Activated CD8-positive, alpha-beta memory T cell treated with anti-CD3 and anti-CD28 coated beads, Interleukin-2, amount 50 U/mL, for 1 hour (primary cell): ENCODE data around the gene LRP2BP.
A peak's percentile ranks its signal among the peaks of the same experiment; 100 is the strongest.
"Not testable (repeated sequence)": the region's sequence is repeated elsewhere in the genome, so short reads cannot be mapped to it uniquely, and the experiment has no call there.

Experiments used
- DNase-seq: peaks from one replicate; pipeline ENCODE4 v3.0.0-alpha.2; 2020; ENCODE audit errors: extremely low read depth

The LRP2BP gene

DNA sequence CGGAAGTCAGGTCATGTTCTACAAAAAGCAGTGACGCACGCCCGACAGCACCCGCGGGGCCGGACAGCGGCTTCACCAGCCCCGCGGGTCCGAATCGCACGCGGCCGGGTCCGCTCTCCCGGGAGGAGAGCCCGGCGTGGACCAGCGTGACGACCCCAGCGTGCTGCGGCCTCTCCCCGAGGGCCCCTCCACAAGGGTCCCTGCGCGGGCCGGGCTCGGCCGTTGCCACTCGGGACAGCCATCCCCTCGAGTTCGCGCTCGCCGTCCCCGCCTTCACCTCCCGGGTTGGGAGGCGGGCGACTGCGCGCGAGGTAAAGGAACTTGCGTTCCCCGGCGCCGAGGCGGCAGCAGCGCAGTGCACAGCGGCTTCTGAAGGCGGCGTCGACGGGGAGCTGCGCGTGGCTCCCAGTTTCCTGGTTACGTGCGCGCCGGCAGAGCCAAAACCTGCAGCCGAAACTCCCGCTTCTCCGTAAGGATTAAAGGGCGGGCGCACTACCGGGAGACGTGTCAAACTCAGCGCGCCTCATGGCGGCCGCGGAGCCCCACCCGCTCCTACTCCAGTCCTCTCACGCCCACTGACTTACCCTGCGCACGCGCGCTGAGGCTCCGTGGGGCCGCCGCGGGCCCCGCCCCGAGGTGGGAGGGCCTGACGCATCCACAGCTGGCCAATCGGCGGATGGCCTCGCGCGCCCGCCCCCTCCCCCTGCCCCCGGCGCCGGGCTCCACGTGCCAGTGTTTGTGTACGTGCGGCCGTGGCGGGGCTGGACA is 416 bp upstream of the LRP2BP start:
- DNase-seq = peak; percentile 65

DNA sequence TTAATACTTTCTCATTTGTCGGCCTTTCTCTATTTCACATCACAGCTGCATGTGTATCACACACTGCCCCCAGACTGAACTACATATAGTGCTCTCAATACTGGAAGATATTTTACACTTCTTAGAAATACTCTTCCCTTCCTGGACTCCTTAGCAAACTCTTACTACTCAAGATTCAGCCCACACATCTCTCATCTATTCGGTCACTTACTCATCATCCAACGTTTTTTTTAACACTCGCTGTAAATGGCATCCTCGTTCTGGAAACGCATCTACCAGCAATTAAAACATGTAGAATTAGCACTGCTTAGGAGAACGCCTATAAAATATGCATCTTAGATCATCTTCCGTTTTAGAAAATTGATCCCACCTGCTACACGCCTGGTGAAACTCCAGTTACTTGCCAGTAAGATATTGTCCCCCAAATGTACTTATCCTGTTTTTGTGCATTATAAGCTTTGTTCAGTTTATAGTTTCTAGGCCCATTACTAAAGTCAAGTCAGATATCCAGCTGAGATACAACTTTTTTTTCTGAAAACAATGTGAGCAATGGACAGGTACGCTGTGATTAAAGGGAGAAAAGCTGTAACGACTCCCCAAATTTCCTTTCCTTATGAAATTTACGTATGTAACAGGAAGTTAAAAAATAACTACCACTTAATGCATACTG is 1.0 kb downstream of the LRP2BP start:
- DNase-seq = no peak

DNA sequence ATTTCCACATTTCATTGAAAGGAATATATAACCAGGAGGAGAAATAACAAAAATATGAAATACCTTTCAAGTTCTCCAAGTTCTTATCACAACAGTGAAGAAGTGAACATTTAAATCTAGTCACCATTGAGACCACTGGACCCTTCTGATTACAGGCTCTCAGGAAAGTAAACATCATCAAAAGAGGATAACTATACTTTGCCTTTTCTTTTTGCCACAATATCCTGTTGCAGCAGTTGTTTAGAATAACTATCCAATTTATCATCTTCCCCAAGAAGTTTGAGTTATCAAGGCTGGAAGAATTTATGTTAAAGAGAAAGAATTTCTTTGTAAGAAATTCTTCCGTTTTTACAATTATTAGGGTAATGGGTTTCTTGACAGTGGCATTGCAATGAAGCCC is 3.6 kb downstream of the LRP2BP start:
- no peak for DNase-seq

DNA sequence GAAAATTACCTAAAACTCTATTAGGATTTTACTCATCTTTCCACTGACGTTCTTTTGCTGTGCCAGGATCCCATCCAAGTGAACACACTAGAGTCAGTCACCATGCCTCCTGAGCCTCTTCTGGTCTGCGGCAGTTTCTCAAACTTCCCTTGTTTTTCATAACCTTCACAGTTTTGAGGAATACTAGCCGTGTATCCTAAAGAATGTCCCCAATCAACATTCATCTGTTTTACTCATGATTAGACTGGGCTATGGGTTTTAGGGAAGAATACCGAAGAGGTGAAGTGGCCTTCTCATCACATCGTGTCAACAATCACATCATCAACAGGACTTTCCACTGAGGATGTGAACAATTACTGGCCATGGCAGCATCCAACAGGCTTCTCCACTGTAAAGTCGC is 4.8 kb downstream of the LRP2BP start:
- DNase-seq = no peak

DNA sequence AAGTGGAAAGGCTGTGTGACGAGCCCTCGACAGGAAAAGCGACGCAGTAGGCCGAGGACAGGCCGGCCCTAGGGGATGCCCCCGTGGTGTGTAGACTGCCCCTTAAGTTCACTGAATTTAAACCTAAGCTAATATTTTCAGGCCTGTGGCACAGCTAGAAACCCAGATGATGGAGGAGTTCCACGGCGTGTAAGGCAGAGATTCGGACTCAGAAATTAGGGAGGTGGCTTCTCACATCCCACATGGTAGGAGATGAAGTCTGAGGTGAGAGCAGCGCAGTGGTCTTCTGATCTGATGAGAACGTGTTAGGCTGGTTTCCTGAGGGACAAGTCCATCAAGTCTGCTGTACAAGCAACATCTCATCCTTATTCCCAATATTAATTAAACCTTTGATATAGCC is 7.8 kb downstream of the LRP2BP start:
- DNase-seq = no peak

DNA sequence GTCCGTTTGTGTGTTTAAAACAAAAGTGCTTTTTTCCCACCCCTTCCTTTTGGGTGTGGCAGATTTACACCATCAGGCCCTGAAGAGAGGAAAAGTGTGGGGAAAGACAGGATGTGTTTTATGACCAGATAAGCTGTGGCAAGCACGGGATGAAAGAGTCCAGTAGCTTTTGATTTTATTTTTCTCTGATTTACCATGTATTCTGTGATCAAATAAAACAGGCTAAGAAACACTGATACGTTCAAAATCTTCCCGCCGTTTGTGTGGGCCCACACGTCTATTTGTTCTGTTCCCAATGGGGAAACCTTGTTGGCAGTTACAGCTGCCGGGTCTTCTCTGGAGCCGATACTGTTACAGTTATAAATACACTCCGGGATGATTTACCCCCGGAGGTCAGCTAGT is 10.8 kb downstream of the LRP2BP start:
- DNase-seq = no peak

DNA sequence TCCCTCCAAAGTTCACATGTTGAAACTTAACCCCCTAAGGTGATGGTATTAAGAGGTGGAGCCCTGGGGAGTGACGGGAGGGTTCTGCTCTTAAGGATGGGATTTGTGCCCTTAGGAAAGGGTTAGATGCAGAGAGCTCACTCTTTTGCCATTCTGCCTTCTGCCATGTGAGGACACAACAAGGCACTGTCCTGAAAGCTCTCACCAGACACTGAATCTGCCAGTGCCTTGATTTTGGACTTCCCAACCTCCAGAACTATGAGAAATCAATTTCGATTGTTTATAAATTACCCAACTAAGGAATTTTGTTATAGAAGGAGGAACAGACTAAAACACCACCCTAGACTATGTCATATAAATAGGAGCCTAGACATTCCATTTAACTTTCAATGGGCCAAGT is 11.7 kb downstream of the LRP2BP start:
- no peak for DNase-seq

DNA sequence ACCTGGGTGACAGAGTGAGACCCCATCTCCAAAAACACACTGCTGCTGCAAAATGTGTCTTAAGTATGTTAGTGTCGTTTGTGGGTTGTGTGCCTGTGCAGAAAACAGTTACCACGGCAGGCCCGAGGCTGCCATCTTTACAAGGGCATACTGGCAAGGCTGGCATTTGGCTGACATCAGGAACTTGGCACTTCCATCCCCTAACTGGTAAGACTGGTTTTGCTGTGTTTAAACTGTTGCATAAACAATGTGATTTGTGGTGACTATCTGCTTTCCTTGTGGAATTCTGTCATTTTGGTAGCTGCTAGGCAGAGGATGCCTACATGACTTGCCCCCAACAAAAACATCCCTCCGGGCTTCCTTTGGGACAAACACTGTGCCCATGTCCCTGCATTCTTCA is 12.3 kb downstream of the LRP2BP start:
- DNase-seq = no peak

DNA sequence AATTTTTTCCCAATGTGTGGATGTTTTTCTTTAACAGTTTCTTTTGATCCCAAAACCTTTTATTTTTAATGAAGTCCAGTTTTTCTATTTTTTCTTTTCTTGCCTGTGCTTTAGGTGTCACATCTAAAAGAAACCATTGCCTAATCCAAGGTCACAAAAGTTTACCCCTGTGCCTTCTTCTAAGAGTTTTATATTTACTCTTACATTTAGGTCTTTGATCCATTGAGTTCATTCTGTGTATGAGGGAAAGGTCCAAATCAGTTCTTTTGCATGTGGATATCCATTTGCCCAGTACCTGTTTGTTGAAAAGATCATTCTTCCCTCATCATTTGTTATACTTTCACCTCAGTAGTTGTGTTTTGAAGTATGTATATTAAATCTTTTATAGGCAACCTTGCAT is 13.0 kb downstream of the LRP2BP start:
- no peak for DNase-seq

DNA sequence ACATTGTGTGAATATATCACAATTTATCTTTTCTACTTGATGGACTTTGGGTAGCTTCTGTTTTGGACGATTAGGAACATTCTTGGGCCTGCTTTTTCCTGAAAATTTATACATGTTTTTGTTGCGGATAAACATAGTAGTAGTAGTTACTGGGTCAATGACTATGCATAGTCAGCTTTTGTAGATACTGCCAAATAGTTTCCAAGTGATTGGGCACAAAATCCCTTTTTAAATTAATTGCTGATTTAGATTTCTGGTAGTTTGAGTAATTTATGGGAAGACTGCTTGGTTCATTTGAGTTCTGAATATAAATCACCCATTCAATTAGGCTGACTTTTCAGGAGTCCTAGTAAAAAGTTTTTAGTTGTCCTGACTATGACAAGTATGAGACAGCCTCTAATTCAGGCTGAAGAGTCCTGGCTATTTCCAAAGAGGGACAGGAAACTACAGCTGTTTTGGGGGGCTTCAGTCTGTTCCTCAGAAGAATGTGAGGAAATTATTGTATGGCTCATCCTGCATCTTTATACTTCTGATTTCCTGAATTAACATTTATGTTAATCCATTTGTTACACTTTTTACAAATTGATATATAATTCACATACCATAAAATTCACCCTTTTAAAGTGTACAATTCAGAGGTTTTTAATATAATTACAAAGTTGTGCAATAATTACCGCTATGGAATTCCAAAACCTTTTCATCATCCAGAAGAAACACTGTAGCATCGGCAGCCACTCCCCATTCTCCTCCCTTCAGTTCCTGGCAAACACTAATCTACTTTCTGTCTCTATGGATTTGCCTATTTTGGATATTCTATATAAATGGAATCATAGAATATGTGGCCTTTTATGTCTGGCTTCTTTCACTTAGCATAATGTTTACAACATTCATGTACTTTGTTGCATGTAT is 14.2 kb downstream of the LRP2BP start:
- DNase-seq = no peak

DNA sequence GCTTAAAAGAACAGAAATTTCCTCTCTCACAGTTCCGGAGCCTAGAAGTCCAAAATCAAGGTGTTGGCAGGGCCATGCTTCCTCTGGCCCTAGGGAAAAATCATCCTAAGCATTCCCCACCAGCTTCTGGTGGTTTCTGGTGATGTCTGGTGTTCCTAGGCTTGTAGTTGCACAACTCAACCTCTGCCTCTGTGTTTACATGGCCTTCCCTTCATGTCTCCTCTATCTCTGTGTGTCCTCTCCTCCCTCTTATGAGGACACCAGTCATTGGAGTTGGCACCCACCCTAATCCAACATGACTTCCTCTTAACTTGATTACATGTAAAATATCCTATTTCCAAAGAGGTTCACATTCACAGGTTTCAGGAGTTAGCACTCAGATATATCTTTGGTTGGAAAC is 15.4 kb downstream of the LRP2BP start:
- no peak for DNase-seq

DNA sequence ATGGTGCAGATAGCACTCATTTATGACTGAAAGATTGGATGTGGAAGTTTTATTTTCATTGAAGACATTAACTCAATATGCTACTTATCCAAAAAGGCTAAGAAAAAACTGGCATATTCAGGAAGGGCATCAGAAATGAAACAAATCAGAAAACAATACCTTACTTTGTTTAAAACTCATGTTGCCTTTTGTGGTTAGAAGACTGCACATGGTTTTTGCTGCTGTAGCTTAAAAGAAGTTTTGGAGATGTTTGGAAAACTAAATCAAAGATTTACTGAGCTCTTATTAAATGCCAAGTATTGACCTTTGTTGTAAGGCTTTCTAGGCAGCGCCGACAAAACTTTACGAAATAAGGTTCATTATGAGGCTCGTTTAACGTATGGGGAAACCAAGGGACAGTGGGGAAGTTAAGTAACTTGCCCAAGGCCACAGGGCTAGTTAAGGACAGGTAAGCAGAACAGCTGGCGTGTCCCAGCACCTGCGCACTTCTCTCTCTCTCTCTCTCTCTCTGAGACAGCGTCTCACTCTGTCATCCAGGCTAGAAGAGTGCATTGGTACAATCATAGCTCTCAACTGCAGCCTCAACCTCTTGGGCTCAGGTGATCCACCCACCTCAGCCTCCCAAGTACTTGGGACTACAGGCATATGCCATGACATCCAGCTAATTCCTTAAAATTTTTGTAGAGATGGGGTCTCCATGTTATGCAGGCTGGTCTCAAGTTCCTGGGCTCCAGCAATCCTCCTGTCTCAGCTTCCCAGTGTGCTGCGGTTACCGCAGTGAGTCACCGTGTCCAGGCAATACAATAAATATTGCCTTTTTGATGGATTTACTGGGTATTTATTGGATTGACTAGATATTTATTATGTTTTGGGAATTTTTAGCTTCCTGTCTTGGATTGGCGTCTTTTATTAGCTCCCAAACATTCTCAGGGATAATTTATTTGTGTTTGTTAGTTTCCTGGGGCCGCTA is 16.1 kb downstream of the LRP2BP start:
- no peak for DNase-seq

DNA sequence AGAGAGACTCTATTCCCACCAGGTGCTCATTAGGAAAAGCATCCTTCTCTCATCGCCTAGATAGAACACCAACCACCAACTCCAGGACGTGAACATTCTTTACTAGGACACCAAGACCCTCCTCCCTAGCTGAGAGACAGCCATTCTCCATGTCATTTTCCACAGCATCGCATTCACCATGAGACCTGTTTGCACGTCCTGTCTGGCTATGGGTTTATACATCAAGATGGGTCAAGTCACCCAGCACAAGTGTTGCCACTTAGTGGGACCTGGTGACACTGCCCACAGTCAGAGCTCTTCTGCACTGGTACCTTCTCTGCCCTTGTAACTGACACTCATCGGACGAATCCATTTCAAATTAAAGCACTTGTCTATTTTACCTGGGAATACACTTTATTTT is 17.5 kb downstream of the LRP2BP start:
- no peak for DNase-seq

DNA sequence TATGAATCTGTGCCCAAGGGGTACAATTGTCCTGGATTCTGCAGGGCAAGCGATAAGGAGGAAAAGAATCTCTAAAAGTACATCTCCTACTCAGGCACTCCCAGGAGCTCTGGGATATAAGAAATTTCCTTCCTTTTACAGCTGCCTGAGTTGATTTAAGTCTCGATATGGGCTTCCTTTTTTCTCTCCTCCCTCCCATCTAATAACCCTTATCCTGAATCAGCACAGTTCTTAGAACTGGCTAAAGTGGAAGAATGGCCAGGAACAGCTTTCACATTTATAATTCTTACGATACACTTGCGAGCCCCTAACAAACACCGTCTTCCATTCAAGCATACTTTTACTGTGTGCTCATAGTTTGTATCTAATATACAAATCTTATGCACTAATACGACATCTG is 21.2 kb downstream of the LRP2BP start:
- DNase-seq = no peak

DNA sequence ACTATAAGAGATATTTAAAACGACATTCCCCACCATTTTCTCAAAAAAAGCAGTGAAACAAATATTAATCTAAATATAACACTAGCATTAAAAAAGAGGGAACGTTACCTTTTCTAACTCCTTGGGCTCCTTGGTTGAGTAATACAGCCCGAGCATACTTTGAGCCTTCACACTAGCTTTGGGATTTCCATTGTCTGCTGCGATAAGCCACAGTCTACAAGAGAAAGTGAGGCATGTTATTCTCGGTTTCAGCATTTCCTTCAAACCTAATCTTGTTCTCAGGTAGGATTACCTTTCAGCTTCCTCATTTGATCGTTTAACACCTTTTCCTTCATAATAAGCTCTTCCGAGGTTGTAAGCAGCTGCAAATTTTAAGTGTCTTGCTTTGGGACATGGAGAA is 21.7 kb downstream of the LRP2BP start:
- no peak for DNase-seq

DNA sequence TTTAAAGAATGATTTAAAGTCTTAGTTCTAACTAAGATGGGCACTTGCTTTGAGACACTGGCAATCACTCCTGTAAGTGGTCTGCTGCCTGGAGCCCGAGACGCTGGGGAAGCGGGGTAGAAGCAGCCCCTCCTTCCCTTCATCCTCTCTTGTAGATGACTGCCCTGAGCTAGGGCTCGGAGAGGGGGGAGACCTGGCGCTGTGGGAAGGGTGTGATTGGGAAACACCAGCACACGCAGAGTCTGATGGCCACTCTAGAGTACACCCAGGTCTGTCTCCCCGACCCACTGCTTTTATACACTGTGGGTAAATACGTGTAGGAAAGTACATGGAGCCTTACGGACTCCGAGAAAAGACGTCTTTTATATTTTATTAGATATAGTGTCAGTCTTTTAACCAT is 24.0 kb downstream of the LRP2BP start:
- no peak for DNase-seq

DNA sequence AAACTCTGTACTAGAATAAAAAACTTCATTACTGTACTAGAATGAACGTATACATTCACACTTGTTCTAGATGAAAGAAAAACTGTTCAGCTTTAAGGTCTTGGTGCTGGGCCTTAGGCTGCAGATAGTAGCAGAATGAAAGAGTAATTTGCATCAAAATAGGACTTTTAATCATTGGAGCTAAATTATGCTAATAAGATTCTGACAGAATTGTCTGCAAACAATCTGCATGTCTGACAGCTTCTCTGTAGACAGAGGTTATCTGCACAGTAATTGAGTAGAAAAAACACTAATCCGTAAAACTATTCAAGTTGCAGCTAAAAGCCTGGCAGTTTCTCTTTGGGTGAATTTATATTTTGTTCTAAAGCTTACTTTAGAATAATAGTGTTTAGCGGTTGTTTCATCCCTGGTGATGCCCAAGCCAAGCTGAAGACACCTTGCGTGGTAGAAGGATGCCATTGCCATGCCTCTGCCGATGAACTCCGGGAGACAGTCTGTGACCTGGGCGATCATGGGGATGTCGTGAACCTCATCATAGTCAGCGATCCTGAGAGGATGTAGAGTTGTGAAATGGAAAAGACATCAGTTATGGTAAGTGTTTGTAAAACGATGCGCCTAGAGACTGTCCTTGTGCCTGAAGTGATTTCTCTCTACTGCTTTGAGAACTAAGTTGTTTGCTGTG is 25.3 kb downstream of the LRP2BP start:
- DNase-seq = no peak

DNA sequence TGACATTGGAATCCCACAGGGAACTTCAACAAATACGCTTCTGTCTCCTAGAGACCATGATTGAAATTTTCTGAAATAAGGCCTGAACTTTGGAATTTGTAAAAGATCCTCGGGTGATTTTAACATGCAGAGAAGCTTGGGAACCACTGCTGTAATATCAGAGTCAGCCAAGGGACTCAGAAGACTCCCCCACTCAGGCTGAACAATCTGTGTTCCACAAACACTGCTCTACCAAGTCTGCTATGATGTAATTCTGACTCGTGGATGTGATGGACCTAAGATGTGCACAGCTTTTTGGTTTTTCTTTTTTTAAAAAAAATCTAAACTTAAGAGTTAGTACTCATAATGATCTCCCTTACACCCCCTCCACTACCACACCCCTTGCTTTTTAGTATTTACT is 26.0 kb downstream of the LRP2BP start:
- DNase-seq = no peak

DNA sequence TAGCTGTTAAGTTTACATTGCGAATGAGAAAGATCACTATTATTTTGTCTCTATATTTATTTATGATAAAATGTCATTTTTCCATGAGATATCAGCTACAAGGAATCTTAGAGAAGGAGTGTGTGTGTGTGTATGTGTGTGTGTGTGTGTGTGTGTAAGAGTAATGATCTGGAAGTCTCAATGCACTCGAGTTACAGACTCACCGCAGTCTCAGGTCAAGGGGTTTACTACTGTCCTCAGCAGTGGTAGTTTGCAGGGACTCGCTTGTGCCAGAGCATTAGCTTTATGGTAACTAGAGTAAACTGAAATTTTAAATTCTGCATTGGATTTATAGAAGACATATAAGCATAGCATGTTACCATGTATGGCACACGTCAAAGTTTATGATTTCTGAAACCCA is 30.8 kb downstream of the LRP2BP start:
- DNase-seq = no peak

DNA sequence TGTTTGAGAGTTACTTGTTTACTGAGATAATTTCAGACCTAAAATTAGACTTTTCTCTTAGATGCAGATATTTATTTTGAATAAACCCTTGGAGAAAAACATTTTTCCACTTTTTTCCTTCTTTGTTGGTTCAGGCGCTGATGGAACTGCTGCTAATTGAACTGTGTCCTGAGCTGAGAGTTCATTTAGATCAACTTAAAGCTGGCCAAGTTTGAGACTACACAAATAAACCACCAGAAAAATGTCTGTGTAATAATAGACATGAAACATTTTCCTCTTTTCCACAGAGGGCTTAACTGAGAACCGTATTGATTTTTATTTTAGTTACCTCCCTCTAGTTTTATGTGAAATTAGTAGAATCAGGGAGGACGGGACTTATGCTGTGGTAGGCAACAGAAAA is 32.5 kb downstream of the LRP2BP start:
- no peak for DNase-seq

DNA sequence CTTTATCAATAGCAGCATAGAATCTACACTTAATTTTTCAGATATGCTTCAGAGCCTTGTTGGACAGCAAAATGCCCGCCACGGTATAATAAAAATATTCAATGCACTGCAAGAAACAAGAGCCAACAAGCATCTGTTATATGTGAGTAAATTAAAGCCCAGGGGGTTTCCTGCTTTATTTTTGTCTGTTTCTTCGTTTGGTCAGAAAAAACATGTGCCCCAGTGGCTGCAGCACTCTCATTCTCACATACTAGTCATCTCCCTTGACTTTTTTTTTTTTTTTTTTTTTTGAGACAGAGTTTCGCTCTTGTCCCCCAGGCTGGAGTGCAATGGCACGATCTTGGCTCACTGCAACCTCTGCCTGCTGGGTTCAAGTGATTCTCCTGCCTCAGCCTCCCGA is 33.2 kb downstream of the LRP2BP start:
- DNase-seq = not testable (repeated sequence)
